Measurements from ENCODE around the gene BIRC6. TPM values are rescaled to one million over a fixed set of nuclear protein-coding genes. Genes with fewer than 3 reads are reported as not detected.

BIRC6 gene
- total and polyA plus RNA-seq, 2 of the 4 experiments (the other 2 are of a cell fraction): 26.5 to 316 TPM

DNA sequence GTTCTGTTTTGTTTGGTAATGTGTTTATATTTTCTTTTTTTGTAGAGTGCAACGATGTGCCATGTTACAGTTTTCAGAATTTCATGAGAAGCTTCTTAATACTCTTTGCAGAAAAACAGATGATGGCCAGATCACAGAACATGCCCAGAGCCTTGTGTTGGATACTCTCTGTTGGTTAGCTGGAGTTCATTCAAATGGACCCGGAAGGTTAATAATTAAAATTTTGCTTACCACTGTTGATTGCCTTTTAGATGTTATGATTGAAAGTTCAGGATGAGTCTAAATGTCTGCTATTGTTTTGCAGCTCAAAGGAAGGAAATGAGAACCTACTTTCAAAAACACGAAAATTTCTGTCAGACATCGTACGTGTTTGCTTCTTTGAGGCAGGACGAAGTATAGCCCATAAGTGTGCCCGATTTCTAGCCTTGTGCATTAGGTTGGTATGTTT is 85.2 kb downstream of the BIRC6 start:
- H3K9ac ChIP-seq (ENCODE audit: low read depth, low read length): no peak overlapping the region
- H3K4me2 ChIP-seq (ENCODE audit: low read depth, low read length): no peak overlapping the region
- no peak overlapping the region for H4K8ac ChIP-seq (ENCODE audit: low read depth in 2 of 2, low read length in 2 of 2)
- H3K4me3 ChIP-seq (ENCODE audit: insufficient read depth, low read depth, low read length): no peak overlapping the region
- H3K79me1 ChIP-seq (ENCODE audit: low read depth in 1 of 2, low read length in 2 of 2): peaks cover 9 to 10% of the 10 kb centered on the region in 2 experiments
- no peak overlapping the region for H3K14ac ChIP-seq (replicated peaks; ENCODE audit: low read depth, low read length)
- ChIA-PET CTCF (no interaction called here), POLR2A (ENCODE audit: unreplicated experiment) (no interaction called here)
- no peak overlapping the region for H2BK15ac ChIP-seq (ENCODE audit: low read depth, low read length)
- TF ChIP-seq, protein P1, sequence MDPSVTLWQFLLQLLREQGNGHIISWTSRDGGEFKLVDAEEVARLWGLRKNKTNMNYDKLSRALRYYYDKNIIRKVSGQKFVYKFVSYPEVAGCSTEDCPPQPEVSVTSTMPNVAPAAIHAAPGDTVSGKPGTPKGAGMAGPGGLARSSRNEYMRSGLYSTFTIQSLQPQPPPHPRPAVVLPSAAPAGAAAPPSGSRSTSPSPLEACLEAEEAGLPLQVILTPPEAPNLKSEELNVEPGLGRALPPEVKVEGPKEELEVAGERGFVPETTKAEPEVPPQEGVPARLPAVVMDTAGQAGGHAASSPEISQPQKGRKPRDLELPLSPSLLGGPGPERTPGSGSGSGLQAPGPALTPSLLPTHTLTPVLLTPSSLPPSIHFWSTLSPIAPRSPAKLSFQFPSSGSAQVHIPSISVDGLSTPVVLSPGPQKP (IDR thresholded peaks at IDR 0.05; ENCODE audit: borderline replicate concordance, low read depth, low read length): no peak
- TF ChIP-seq BHLHE40 (IDR thresholded peaks at IDR 0.05; ENCODE audit: low read depth, low read length) (no peak), CTCF (conservative IDR thresholded peaks at IDR 0.05; ENCODE audit: low read depth, low read length) (no peak), FOS (IDR thresholded peaks at IDR 0.05; ENCODE audit: low read depth, low read length) (no peak), RCOR1 (IDR thresholded peaks at IDR 0.05; ENCODE audit: insufficient replicate concordance, low read length) (no peak)
- TF ChIP-seq, protein P2, sequence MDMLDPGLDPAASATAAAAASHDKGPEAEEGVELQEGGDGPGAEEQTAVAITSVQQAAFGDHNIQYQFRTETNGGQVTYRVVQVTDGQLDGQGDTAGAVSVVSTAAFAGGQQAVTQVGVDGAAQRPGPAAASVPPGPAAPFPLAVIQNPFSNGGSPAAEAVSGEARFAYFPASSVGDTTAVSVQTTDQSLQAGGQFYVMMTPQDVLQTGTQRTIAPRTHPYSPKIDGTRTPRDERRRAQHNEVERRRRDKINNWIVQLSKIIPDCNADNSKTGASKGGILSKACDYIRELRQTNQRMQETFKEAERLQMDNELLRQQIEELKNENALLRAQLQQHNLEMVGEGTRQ (IDR thresholded peaks at IDR 0.05; ENCODE audit: low read depth, low read length): no peak
- no peak overlapping the region for H2AFZ ChIP-seq (replicated peaks; ENCODE audit: low read length, poor library complexity)
- H3K4me1 ChIP-seq (ENCODE audit: control insufficient read depth, insufficient read depth, low read length): no peaks in the 10 kb centered on the region
- no CpG with 5 or more reads among the region's 7 CpGs for WGBS, 2 experiments (ENCODE audit: extremely low coverage in 2 of 2, insufficient read length in 1 of 2)
- peaks cover 35% of the 10 kb centered on the region for H3K36me3 ChIP-seq (ENCODE audit: control insufficient read depth, insufficient read depth, low read length)
- H4K20me1 ChIP-seq (ENCODE audit: insufficient read depth, low read length): no peaks in the 10 kb centered on the region
- H3K23ac ChIP-seq (ENCODE audit: low read depth, low read length): no peak overlapping the region
- H2BK120ac ChIP-seq (ENCODE audit: low read depth, low read length): no peak overlapping the region
- H3K9me3 ChIP-seq (ENCODE audit: control insufficient read depth, insufficient read depth, low read length): no peaks in the 10 kb centered on the region
- H3K9me1 ChIP-seq (ENCODE audit: insufficient read depth, low read length): no peaks in the 10 kb centered on the region; the same call in 1 of the 2 replicates
- no peak overlapping the region for H3K56ac ChIP-seq (ENCODE audit: extremely low read depth, insufficient read depth, low read length)
- no peak overlapping the region for H3K18ac ChIP-seq (ENCODE audit: low read depth, low read length)
- in situ Hi-C loops (cut with MboI; ENCODE audit: low sequenced_read_pairs) (no loop called here), dilution Hi-C loops (cut with HindIII; ENCODE audit: low sequenced_read_pairs, unreplicated experiment) (no loop called here), intact Hi-C loops (cut with micrococcal nuclease) (no loop called here)
- H2AK5ac ChIP-seq (ENCODE audit: low read depth, low read length): no peak overlapping the region
- no peak overlapping the region for H3K27ac ChIP-seq (ENCODE audit: insufficient read depth, low read length)
- H2BK20ac ChIP-seq (ENCODE audit: low read depth, low read length): no peak overlapping the region
- no peak for ATAC-seq (ENCODE audit: low read depth)
- H4K91ac ChIP-seq (ENCODE audit: insufficient read depth, low read depth, low read length): no peak overlapping the region
- H4K5ac ChIP-seq (ENCODE audit: low read depth, low read length): no peak overlapping the region
- no peak overlapping the region for H3K4ac ChIP-seq (ENCODE audit: low read depth, low read length)
- no TSS peak for BruUV-seq (replicated peaks)
- DNase-seq: no peak
- H3K27me3 ChIP-seq (ENCODE audit: control insufficient read depth, insufficient read depth, low read length): no peaks in the 10 kb centered on the region
- H2AK9ac ChIP-seq (replicated peaks; ENCODE audit: low read depth, low read length, poor library complexity): no peak overlapping the region
- H2BK5ac ChIP-seq (ENCODE audit: low read depth, low read length, poor library complexity, severe bottlenecking): no peak overlapping the region
